Ureter (tissue), 1 donor: Measurements from ENCODE around the gene METTL14. TPM values are rescaled to one million over a fixed set of nuclear protein-coding genes. Genes with fewer than 3 reads are reported as not detected.
"Not testable (repeated sequence)": the region's sequence is repeated elsewhere in the genome, so short reads cannot be mapped to it uniquely, and the experiment has no call there.

Source experiments
- DNase-seq: peaks from one replicate; pipeline ENCODE4 v3.0.0-alpha.2; 2020; ENCODE audit warnings: low spot score
- total RNA-seq: library from RNA; stranded (reverse); gene quantifications from one replicate; pipeline ENCODE4 v1.2.4, GENCODE V29; 2023
- donor health status: DM: yes; HTN: yes; CAD: no.

The METTL14 gene
- 62.2 TPM for total RNA-seq

- peak; percentile 93 for DNase-seq
Measured at GRCh38 chr4:118684873-118685811, at the start of gene METTL14. Gene METTL14, plus strand, starts transcription at chr4:118685392. Its CDS starts 143 bp downstream, at chr4:118685535.

- not testable (repeated sequence) for DNase-seq
Measured at GRCh38 chr4:118636126-118636525, 49.1 kb upstream of the METTL14 start.

- DNase-seq = not testable (repeated sequence)
Measured at GRCh38 chr4:118664665-118665064, 20.5 kb upstream of the METTL14 start.

- DNase-seq = peak; percentile 64
Measured at GRCh38 chr4:118669220-118669619, 16.0 kb upstream of the METTL14 start.

- DNase-seq = not testable (repeated sequence)
Measured at GRCh38 chr4:118670968-118671367, 14.2 kb upstream of the METTL14 start.

GRCh38 chr4:118676128-118676527 is 9.1 kb upstream of the METTL14 start:
- DNase-seq = no peak

- DNase-seq = no peak
Measured at GRCh38 chr4:118680808-118681207, 4.4 kb upstream of the METTL14 start.

GRCh38 chr4:118682928-118683327 is 2.3 kb upstream of the METTL14 start:
- DNase-seq = no peak

GRCh38 chr4:118683513-118683912 is 1.7 kb upstream of the METTL14 start:
- no peak for DNase-seq

GRCh38 chr4:118703118-118703517 is 17.9 kb downstream of the METTL14 start:
- no peak for DNase-seq

- no peak for DNase-seq
Measured at GRCh38 chr4:118711052-118711451, 25.9 kb downstream of the METTL14 start.

GRCh38 chr4:118712872-118713271 is 27.7 kb downstream of the METTL14 start:
- DNase-seq = no peak

- no peak for DNase-seq
Measured at GRCh38 chr4:118714682-118715081, 29.5 kb downstream of the METTL14 start.

- DNase-seq = no peak
Measured at GRCh38 chr4:118716304-118716703, 31.1 kb downstream of the METTL14 start.

GRCh38 chr4:118718511-118719170 is 33.4 kb downstream of the METTL14 start:
- no peak for DNase-seq

GRCh38 chr4:118721752-118722151 is 36.6 kb downstream of the METTL14 start:
- no peak for DNase-seq

- DNase-seq = no peak
Measured at GRCh38 chr4:118723369-118723768, 38.2 kb downstream of the METTL14 start.

GRCh38 chr4:118727360-118727759 is 42.2 kb downstream of the METTL14 start:
- no peak for DNase-seq

GRCh38 chr4:118729287-118730286 is 44.4 kb downstream of the METTL14 start:
- no peak for DNase-seq

GRCh38 chr4:118730683-118731082 is 45.5 kb downstream of the METTL14 start:
- DNase-seq = no peak

- no peak for DNase-seq
Measured at GRCh38 chr4:118732591-118733330, 47.6 kb downstream of the METTL14 start.
